ENCODE measurements around the gene ADGRE2. TPM values are rescaled to one million over a fixed set of nuclear protein-coding genes. Genes with fewer than 3 reads are reported as not detected.

The ADGRE2 gene
- total and polyA plus RNA-seq, 2 donors (not counting 1 experiment from before 2014, with no cell fraction given), result under 0.01 to 0.07 TPM

GRCh38 chr19:14700711-14701375, 77.5 kb downstream of the ADGRE2 start:
- TF ChIP-seq EZH2 (IDR thresholded peaks at IDR 0.05; ENCODE audit: low read length, missing control alignments) (no peak), CTCF (conservative IDR thresholded peaks at IDR 0.05 in 1 of 2, IDR thresholded peaks at IDR 0.05 in 1 of 2; ENCODE audit: low read depth in 1 of 2, low read length in 2 of 2) (no peak)
- peaks cover 16% of the 10 kb centered on the region for H3K36me3 ChIP-seq (ENCODE audit: control insufficient read depth, insufficient read depth, low read length)
- no peak overlapping the region for H3K4me2 ChIP-seq (ENCODE audit: extremely low read depth, insufficient read depth, low read length)

GRCh38 chr19:14699641-14700040, 78.7 kb downstream of the ADGRE2 start:
- H3K9ac ChIP-seq (ENCODE audit: insufficient read depth, low read length), result no peak overlapping the region
- no peak overlapping the region for H3K27ac ChIP-seq (ENCODE audit: insufficient read depth, low read length)
- H3K4me2 ChIP-seq (ENCODE audit: extremely low read depth, insufficient read depth, low read length), result no peak overlapping the region
- H4K20me1 ChIP-seq (ENCODE audit: control insufficient read depth, extremely low read depth, insufficient read depth, low read length), result no peaks in the 10 kb centered on the region
- H3K4me1 ChIP-seq (ENCODE audit: control insufficient read depth, extremely low read depth, insufficient read depth, low read length), result no peaks in the 10 kb centered on the region
- no peak overlapping the region for H3K4me3 ChIP-seq (replicated peaks in 1 of 4; ENCODE audit: control extremely low read depth in 1 of 4, insufficient read depth in 1 of 4, low read depth in 3 of 4, low read length in 4 of 4)
- no peak overlapping the region for H2AFZ ChIP-seq (ENCODE audit: low read length)
- H3K36me3 ChIP-seq (ENCODE audit: control insufficient read depth, insufficient read depth, low read length), result peaks cover 18% of the 10 kb centered on the region
- no peaks in the 10 kb centered on the region for H3K79me2 ChIP-seq (ENCODE audit: control insufficient read depth, insufficient read depth, low read length)
- no peak for DNase-seq (ENCODE audit: low read depth in 2 of 2)
- no peak for TF ChIP-seq CTCF (conservative IDR thresholded peaks at IDR 0.05 in 1 of 2, IDR thresholded peaks at IDR 0.05 in 1 of 2; ENCODE audit: low read depth in 1 of 2, low read length in 2 of 2)
- TF ChIP-seq EZH2 (IDR thresholded peaks at IDR 0.05; ENCODE audit: low read length, missing control alignments), result no peak
- H3K9me3 ChIP-seq (ENCODE audit: control insufficient read depth, insufficient read depth, low read depth, low read length), result no peaks in the 10 kb centered on the region
- no peaks in the 10 kb centered on the region for H3K27me3 ChIP-seq (ENCODE audit: control insufficient read depth, insufficient read depth, low read length)

More at GRCh38 chr19:14700711-14701375, 77.5 kb downstream of the ADGRE2 start:
- Histone ChIP-seq H2AFZ (ENCODE audit: low read length) (no peak overlapping the region), H3K4me1 (ENCODE audit: control insufficient read depth, extremely low read depth, insufficient read depth, low read length) (no peaks in the 10 kb centered on the region), H3K9me3 (ENCODE audit: control insufficient read depth, insufficient read depth, low read depth, low read length) (no peaks in the 10 kb centered on the region), H3K9ac (ENCODE audit: insufficient read depth, low read length) (no peak overlapping the region), H3K79me2 (ENCODE audit: control insufficient read depth, insufficient read depth, low read length) (no peaks in the 10 kb centered on the region), H3K27ac (ENCODE audit: insufficient read depth, low read length) (no peak overlapping the region), H4K20me1 (ENCODE audit: control insufficient read depth, extremely low read depth, insufficient read depth, low read length) (no peaks in the 10 kb centered on the region), H3K27me3 (ENCODE audit: control insufficient read depth, insufficient read depth, low read length) (no peaks in the 10 kb centered on the region), H3K4me3 (replicated peaks in 1 of 4; ENCODE audit: control extremely low read depth in 1 of 4, insufficient read depth in 1 of 4, low read depth in 3 of 4, low read length in 4 of 4) (no peak overlapping the region)
- no peak for DNase-seq (ENCODE audit: low read depth in 2 of 2)

- Histone ChIP-seq H3K79me2 (ENCODE audit: control insufficient read depth, insufficient read depth, low read length) (peaks cover 9% of the 10 kb centered on the region), H3K4me2 (ENCODE audit: extremely low read depth, insufficient read depth, low read length) (no peak overlapping the region), H2AFZ (ENCODE audit: low read length) (no peak overlapping the region), H3K4me1 (ENCODE audit: control insufficient read depth, extremely low read depth, insufficient read depth, low read length) (no peaks in the 10 kb centered on the region), H3K4me3 (replicated peaks in 1 of 4; ENCODE audit: control extremely low read depth in 1 of 4, insufficient read depth in 1 of 4, low read depth in 3 of 4, low read length in 4 of 4) (no peak overlapping the region), H3K36me3 (ENCODE audit: control insufficient read depth, insufficient read depth, low read length) (peaks cover 5% of the 10 kb centered on the region), H3K27me3 (ENCODE audit: control insufficient read depth, insufficient read depth, low read length) (no peaks in the 10 kb centered on the region), H3K9me3 (ENCODE audit: control insufficient read depth, insufficient read depth, low read depth, low read length) (no peaks in the 10 kb centered on the region), H3K9ac (ENCODE audit: insufficient read depth, low read length) (no peak overlapping the region), H3K27ac (ENCODE audit: insufficient read depth, low read length) (no peak overlapping the region), H4K20me1 (ENCODE audit: control insufficient read depth, extremely low read depth, insufficient read depth, low read length) (no peaks in the 10 kb centered on the region)
- no peak for TF ChIP-seq EZH2 (IDR thresholded peaks at IDR 0.05; ENCODE audit: low read length, missing control alignments)
- TF ChIP-seq CTCF (conservative IDR thresholded peaks at IDR 0.05 in 1 of 2, IDR thresholded peaks at IDR 0.05 in 1 of 2; ENCODE audit: low read depth in 1 of 2, low read length in 2 of 2), result no peak
- no peak for DNase-seq (ENCODE audit: low read depth in 2 of 2)
These were observed 82.9 kb downstream of the ADGRE2 start for GRCh38 chr19:14695471-14695870.
